Measurements from ENCODE around the gene CLRN1. TPM values are rescaled to one million over a fixed set of nuclear protein-coding genes. Genes with fewer than 3 reads are reported as not detected.

Gene CLRN1
- total RNA-seq, 4 donors from 2014 or later = not detected

- H3K27ac ChIP-seq = no peak overlapping the region
- DNase-seq (ENCODE audit: low spot score in 2 of 2) = no peak
- no peak for TF ChIP-seq CTCF (IDR thresholded peaks at IDR 0.05)
- no peak for TF ChIP-seq EP300 (IDR thresholded peaks at IDR 0.05)
- TF ChIP-seq POLR2AphosphoS5 (IDR thresholded peaks at IDR 0.05) = no peak
- TF ChIP-seq POLR2A (IDR thresholded peaks at IDR 0.05) = no peak
- no peaks in the 10 kb centered on the region for H3K4me1 ChIP-seq
- no peak overlapping the region for H3K4me3 ChIP-seq
- no peaks in the 10 kb centered on the region for H3K9me3 ChIP-seq
- no peaks in the 10 kb centered on the region for H3K36me3 ChIP-seq
- no peaks in the 10 kb centered on the region for H3K27me3 ChIP-seq
- 86% methylated on average over 6 of the region's 6 CpGs for WGBS
Observed at GRCh38 chr3:150876611-150877265, 95.8 kb downstream of the CLRN1 start.

Other genes with a start within 250 kb of the CLRN1 start
- 10 to 100 TPM; 49.5 to 95.7 (median 81.3) TPM for gene SIAH2, start 209.6 kb downstream of the CLRN1 start, total RNA-seq
- gene MINDY4B, start 67.3 kb downstream of the CLRN1 start, total RNA-seq = not detected
- gene MED12L, start 112.9 kb upstream of the CLRN1 start, total RNA-seq = under 1 TPM; 0.08 to 0.80 (median 0.22) TPM
- gene GPR171, start 230.5 kb upstream of the CLRN1 start, total RNA-seq = 1 to 10 TPM in 3 of 4 donors, under 1 TPM in 1; 0.76 to 1.5 (median 1.3) TPM